ENCODE results near the gene S100A16. TPM values are rescaled to one million over a fixed set of nuclear protein-coding genes. Genes with fewer than 3 reads are reported as not detected.
"Not testable (repeated sequence)": the region's sequence is repeated elsewhere in the genome, so short reads cannot be mapped to it uniquely, and the experiment has no call there.

Gene S100A16
- total RNA-seq, 1 donor from 2014 or later: 38.8 TPM

- Histone ChIP-seq H3K27ac (replicated peaks) (peak overlapping the region; percentile 6), H3K36me3 (peaks cover 89% of the 10 kb centered on the region), H3K27me3 (ENCODE audit: low read depth) (no peaks in the 10 kb centered on the region), H3K4me1 (peaks cover 77% of the 10 kb centered on the region), H3K4me3 (no peak overlapping the region), H3K9me3 (replicated peaks) (no peaks in the 10 kb centered on the region)
- intact Hi-C loops (cut with micrococcal nuclease): no loop called here
- TF ChIP-seq CTCF (IDR thresholded peaks at IDR 0.05; ENCODE audit: borderline replicate concordance): no peak
- DNase-seq: no peak
Observed at GRCh38 chr1:153643100-153643499, 30.2 kb upstream of the S100A16 start.

GRCh38 chr1:153642161-153642560 is 29.2 kb upstream of the S100A16 start:
- DNase-seq: no peak
- Histone ChIP-seq H3K27me3 (ENCODE audit: low read depth) (no peaks in the 10 kb centered on the region), H3K4me3 (no peak overlapping the region), H3K4me1 (peaks cover 87% of the 10 kb centered on the region), H3K27ac (replicated peaks) (peak overlapping the region; percentile 21), H3K36me3 (peaks cover 99% of the 10 kb centered on the region), H3K9me3 (replicated peaks) (no peaks in the 10 kb centered on the region)
- no peak for TF ChIP-seq CTCF (IDR thresholded peaks at IDR 0.05; ENCODE audit: borderline replicate concordance)
- intact Hi-C loops (cut with micrococcal nuclease): no loop called here

GRCh38 chr1:153640861-153641260 is 27.9 kb upstream of the S100A16 start:
- no peaks in the 10 kb centered on the region for H3K27me3 ChIP-seq (ENCODE audit: low read depth)
- intact Hi-C loops (cut with micrococcal nuclease): no loop called here
- TF ChIP-seq CTCF (IDR thresholded peaks at IDR 0.05; ENCODE audit: borderline replicate concordance): no peak
- no peak for DNase-seq
- no peak overlapping the region for H3K4me3 ChIP-seq
- H3K27ac ChIP-seq (replicated peaks): peak overlapping the region; percentile 100
- peaks cover 97% of the 10 kb centered on the region for H3K4me1 ChIP-seq
- H3K9me3 ChIP-seq (replicated peaks): no peaks in the 10 kb centered on the region
- peaks cover 100% of the 10 kb centered on the region for H3K36me3 ChIP-seq

- Histone ChIP-seq H3K4me1 (peaks cover 100% of the 10 kb centered on the region), H3K36me3 (peaks cover 98% of the 10 kb centered on the region), H3K27ac (replicated peaks) (peak overlapping the region; percentile 100)
- H3K9me3 ChIP-seq (replicated peaks); H3K27me3 ChIP-seq (ENCODE audit: low read depth); DNase-seq; H3K4me3 ChIP-seq; intact Hi-C loops (cut with micrococcal nuclease): not testable (repeated sequence)
Observed at GRCh38 chr1:153640213-153640612, 27.3 kb upstream of the S100A16 start.

- intact Hi-C loops (cut with micrococcal nuclease): no loop called here
- H3K4me3 ChIP-seq: peak overlapping the region; percentile 88
- H3K4me1 ChIP-seq: peaks cover 100% of the 10 kb centered on the region
- no peak for TF ChIP-seq CTCF (IDR thresholded peaks at IDR 0.05; ENCODE audit: borderline replicate concordance)
- no peaks in the 10 kb centered on the region for H3K27me3 ChIP-seq (ENCODE audit: low read depth)
- H3K36me3 ChIP-seq: peaks cover 92% of the 10 kb centered on the region
- H3K27ac ChIP-seq (replicated peaks): peak overlapping the region; percentile 100
- H3K9me3 ChIP-seq (replicated peaks): no peaks in the 10 kb centered on the region
- no peak for DNase-seq
Observed at GRCh38 chr1:153639280-153639679, 26.3 kb upstream of the S100A16 start.

- no peaks in the 10 kb centered on the region for H3K27me3 ChIP-seq (ENCODE audit: low read depth)
- intact Hi-C loops (cut with micrococcal nuclease): no loop called here
- H3K27ac ChIP-seq (replicated peaks): peak overlapping the region; percentile 100
- TF ChIP-seq CTCF (IDR thresholded peaks at IDR 0.05; ENCODE audit: borderline replicate concordance): no peak
- peak overlapping the region; percentile 88 for H3K4me3 ChIP-seq
- peaks cover 82% of the 10 kb centered on the region for H3K36me3 ChIP-seq
- no peak for DNase-seq
- no peaks in the 10 kb centered on the region for H3K9me3 ChIP-seq (replicated peaks)
- peaks cover 94% of the 10 kb centered on the region for H3K4me1 ChIP-seq
Observed at GRCh38 chr1:153638261-153638660, 25.3 kb upstream of the S100A16 start.

All from left ventricle myocardium inferior (tissue), 1 donor.